DND-41 (cell line): ENCODE data around the gene DLGAP1.
A peak's percentile ranks its signal among the peaks of the same experiment; 100 is the strongest.
"Not testable (repeated sequence)": the region's sequence is repeated elsewhere in the genome, so short reads cannot be mapped to it uniquely, and the experiment has no call there.

ENCODE experiments used
- ATAC-seq: fragments of 200-7000 bp; cut with Tn5 transposase; 3 replicates; pipeline ENCODE4 v1.9.1; 2021; ENCODE audit warnings: low read depth; ENCODE audit not compliant: insufficient read depth
- DNase-seq: peaks from one replicate; pipeline ENCODE4 v3.0.0-alpha.2; 2020
- H2AFZ ChIP-seq: 2 replicates; pipeline ENCODE4 v1.6.0; 2012; ENCODE audit warnings: low read depth, low read length
- H3K27ac ChIP-seq: 2 replicates; pipeline ENCODE4 v1.5.1; 2012; ENCODE audit warnings: low read length, inconsistent platforms
- H3K27me3 ChIP-seq: fragments of 200-600 bp; sonication (generic); 2 replicates; pipeline ENCODE4 v1.6.0; 2012; ENCODE audit warnings: low read length, mild to moderate bottlenecking, inconsistent platforms; ENCODE audit not compliant: insufficient read depth, poor library complexity
- H3K36me3 ChIP-seq: 2 replicates; pipeline ENCODE4 v1.5.1; 2012; ENCODE audit warnings: low read length, inconsistent platforms; ENCODE audit not compliant: insufficient read depth
- H3K4me1 ChIP-seq: 2 replicates; pipeline ENCODE4 v1.5.1; 2012; ENCODE audit warnings: mild to moderate bottlenecking, low read length; ENCODE audit not compliant: insufficient read depth
- H3K4me2 ChIP-seq: 2 replicates; pipeline ENCODE4 v1.6.0; 2012; ENCODE audit warnings: mild to moderate bottlenecking, moderate library complexity, low read length, inconsistent platforms; ENCODE audit not compliant: insufficient read depth
- H3K4me3 ChIP-seq, 2 experiments: fragments of 200-600 bp in 1 of 2; shearing (Covaris generic) in 1 of 2; 2 replicates each; pipeline ENCODE4 v1.5.1; 2012 to 2016; ENCODE audit warnings: inconsistent platforms in 2 of 2, low read length in 2 of 2, mild to moderate bottlenecking in 2 of 2, low read depth in 1 of 2, moderate library complexity in 1 of 2
- H3K79me2 ChIP-seq: 2 replicates; pipeline ENCODE4 v1.6.0; 2012; ENCODE audit warnings: low read length, inconsistent platforms; ENCODE audit not compliant: insufficient read depth
- H3K9ac ChIP-seq: 2 replicates; pipeline ENCODE4 v1.6.0; 2012; ENCODE audit warnings: low read depth, mild to moderate bottlenecking, inconsistent platforms, low read length, moderate library complexity
- H3K9me3 ChIP-seq: 2 replicates; pipeline ENCODE4 v1.5.1; 2012; ENCODE audit warnings: low read length, moderate library complexity, mild to moderate bottlenecking, inconsistent platforms; ENCODE audit not compliant: insufficient read depth, severe bottlenecking
- H4K20me1 ChIP-seq: 2 replicates; pipeline ENCODE4 v1.6.0; 2012; ENCODE audit warnings: low read length; ENCODE audit not compliant: insufficient read depth
- CTCF ChIP-seq: IDR thresholded peaks from 2 replicates; pipeline ENCODE4 v1.5.1; 2012; ENCODE audit warnings: borderline replicate concordance, low read length, moderate library complexity, mild to moderate bottlenecking; ENCODE audit not compliant: poor library complexity, severe bottlenecking; ENCODE audit errors: extremely low read depth
- EZH2 ChIP-seq: IDR thresholded peaks from 3 replicates; pipeline ENCODE4 v1.6.1; 2012; ENCODE audit warnings: borderline replicate concordance, low read depth, mild to moderate bottlenecking, moderate library complexity, low read length, inconsistent platforms; ENCODE audit not compliant: severe bottlenecking

The DLGAP1 gene

GRCh38 chr18:3604498-3605408, 850.4 kb downstream of the DLGAP1 start:
- Histone ChIP-seq H4K20me1 (no peaks in the 10 kb centered on the region), H3K4me1 (peaks cover 76% of the 10 kb centered on the region), H3K4me2 (peak overlapping the region; percentile 67), H3K9ac (peak overlapping the region; percentile 64), H3K9me3 (no peaks in the 10 kb centered on the region), H3K27ac (peak overlapping the region; percentile 97), H3K36me3 (no peaks in the 10 kb centered on the region), H2AFZ (peak overlapping the region; percentile 74), H3K27me3 (no peaks in the 10 kb centered on the region), H3K79me2 (no peaks in the 10 kb centered on the region), H3K4me3 (peak overlapping the region in 1 of 2 experiments; percentile 51; a peak in 3 of 4 replicates)
- DNase-seq (peak; percentile 50), ATAC-seq (peak; percentile 49)
- TF ChIP-seq CTCF (no peak), EZH2 (no peak)

- Histone ChIP-seq H3K4me1 (peaks cover 76% of the 10 kb centered on the region), H2AFZ (peak overlapping the region; percentile 74), H4K20me1 (no peaks in the 10 kb centered on the region), H3K27me3 (no peaks in the 10 kb centered on the region), H3K9me3 (no peaks in the 10 kb centered on the region), H3K4me2 (peak overlapping the region; percentile 67), H3K79me2 (no peaks in the 10 kb centered on the region), H3K9ac (peak overlapping the region; percentile 64), H3K4me3 (peak overlapping the region in 1 of 2 experiments; percentile 51; a peak in 3 of 4 replicates), H3K27ac (peak overlapping the region; percentile 97), H3K36me3 (no peaks in the 10 kb centered on the region)
- no peak for ATAC-seq
- no peak for TF ChIP-seq CTCF
- TF ChIP-seq EZH2: no peak
- DNase-seq: no peak
Observed at GRCh38 chr18:3604235-3604497, 850.9 kb downstream of the DLGAP1 start.

GRCh38 chr18:3603421-3604234, 851.5 kb downstream of the DLGAP1 start:
- H3K27ac ChIP-seq: peak overlapping the region; percentile 97
- no peaks in the 10 kb centered on the region for H3K27me3 ChIP-seq
- H3K79me2 ChIP-seq: no peaks in the 10 kb centered on the region
- DNase-seq (peak; percentile 48), ATAC-seq (peak; percentile 16; the same call in 2 of the 3 replicates)
- H4K20me1 ChIP-seq: no peaks in the 10 kb centered on the region
- peak overlapping the region; percentile 74 for H2AFZ ChIP-seq
- H3K36me3 ChIP-seq: no peaks in the 10 kb centered on the region
- H3K4me2 ChIP-seq: peak overlapping the region; percentile 67
- peaks cover 75% of the 10 kb centered on the region for H3K4me1 ChIP-seq
- H3K4me3 ChIP-seq: peak overlapping the region in 1 of 2 experiments; percentile 51; a peak in 2 of 4 replicates
- H3K9me3 ChIP-seq: no peaks in the 10 kb centered on the region
- TF ChIP-seq EZH2: no peak
- no peak for TF ChIP-seq CTCF
- peak overlapping the region; percentile 64 for H3K9ac ChIP-seq

GRCh38 chr18:3601106-3601755, 853.9 kb downstream of the DLGAP1 start:
- not testable (repeated sequence) for H3K4me2 ChIP-seq, H3K9ac ChIP-seq, H3K9me3 ChIP-seq, DNase-seq, H3K36me3 ChIP-seq, H3K4me3 ChIP-seq, H2AFZ ChIP-seq, H3K27me3 ChIP-seq, ATAC-seq, H3K27ac ChIP-seq, H4K20me1 ChIP-seq
- H3K4me1 ChIP-seq: peaks cover 67% of the 10 kb centered on the region
- H3K79me2 ChIP-seq: peaks cover 16% of the 10 kb centered on the region
